Measurements from ENCODE around the gene CDH13. TPM values are rescaled to one million over a fixed set of nuclear protein-coding genes. Genes with fewer than 3 reads are reported as not detected.
A peak's percentile ranks its signal among the peaks of the same experiment; 100 is the strongest.

CDH13 gene
- total and polyA plus RNA-seq, 8 donors = 0.12 to 21.4 (median 1.7) TPM; not detected in 1

DNA sequence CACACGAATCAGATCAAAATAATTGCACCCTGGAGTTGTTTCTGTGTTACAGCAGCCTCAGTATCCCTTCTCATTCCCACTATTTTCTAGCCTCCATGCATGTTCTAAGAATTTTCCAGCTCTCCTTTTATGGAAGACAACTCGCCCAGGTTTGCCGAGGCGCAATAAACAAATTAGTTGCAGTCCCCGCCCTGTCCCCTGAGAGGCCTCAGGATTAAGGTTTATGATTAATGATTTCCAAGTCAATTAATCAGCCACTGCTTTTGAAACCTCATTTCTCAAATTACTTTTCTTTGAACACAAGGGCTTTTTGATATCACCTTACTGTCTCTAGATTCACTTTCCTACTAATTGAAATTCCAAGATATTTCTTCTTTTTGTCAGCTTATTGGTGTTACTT is 1042.7 kb downstream of the CDH13 start:
- no peak overlapping the region for H3K27ac ChIP-seq
- DNase-seq = no peak

DNA sequence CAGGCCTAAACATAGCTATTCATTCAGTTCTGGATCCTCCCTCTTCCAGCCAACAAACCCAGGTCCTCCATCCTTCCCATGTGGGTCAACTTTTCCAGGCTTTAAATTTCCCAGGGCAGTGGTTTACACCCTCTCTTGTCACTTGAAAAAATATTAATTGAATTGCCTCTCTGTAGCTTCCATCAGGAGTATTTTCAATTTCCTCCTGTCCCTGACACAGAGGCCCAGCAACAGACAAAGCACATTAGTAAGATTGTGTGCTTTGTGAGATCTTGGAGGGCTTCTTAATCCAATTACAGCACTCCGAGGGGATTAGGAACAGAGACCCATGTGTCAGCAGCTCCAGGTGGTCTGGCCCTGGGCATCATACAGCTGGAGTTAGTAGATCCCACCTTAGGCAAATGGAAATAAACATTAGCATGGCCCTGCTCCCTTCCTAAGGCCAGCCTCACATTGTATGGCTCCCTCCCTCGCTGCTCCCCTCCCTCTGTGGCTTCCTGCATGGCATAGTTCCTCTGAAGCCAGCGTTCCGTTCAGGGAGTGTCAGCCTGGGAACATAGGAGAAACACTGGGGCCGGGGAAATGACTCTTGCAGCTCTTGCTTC is 1048.3 kb downstream of the CDH13 start:
- TF ChIP-seq EP300 (IDR thresholded peaks at IDR 0.05) (no peak), POLR2A (IDR thresholded peaks at IDR 0.05) (no peak), POLR2AphosphoS5 (IDR thresholded peaks at IDR 0.05) (no peak)
- TF ChIP-seq, protein P1, sequence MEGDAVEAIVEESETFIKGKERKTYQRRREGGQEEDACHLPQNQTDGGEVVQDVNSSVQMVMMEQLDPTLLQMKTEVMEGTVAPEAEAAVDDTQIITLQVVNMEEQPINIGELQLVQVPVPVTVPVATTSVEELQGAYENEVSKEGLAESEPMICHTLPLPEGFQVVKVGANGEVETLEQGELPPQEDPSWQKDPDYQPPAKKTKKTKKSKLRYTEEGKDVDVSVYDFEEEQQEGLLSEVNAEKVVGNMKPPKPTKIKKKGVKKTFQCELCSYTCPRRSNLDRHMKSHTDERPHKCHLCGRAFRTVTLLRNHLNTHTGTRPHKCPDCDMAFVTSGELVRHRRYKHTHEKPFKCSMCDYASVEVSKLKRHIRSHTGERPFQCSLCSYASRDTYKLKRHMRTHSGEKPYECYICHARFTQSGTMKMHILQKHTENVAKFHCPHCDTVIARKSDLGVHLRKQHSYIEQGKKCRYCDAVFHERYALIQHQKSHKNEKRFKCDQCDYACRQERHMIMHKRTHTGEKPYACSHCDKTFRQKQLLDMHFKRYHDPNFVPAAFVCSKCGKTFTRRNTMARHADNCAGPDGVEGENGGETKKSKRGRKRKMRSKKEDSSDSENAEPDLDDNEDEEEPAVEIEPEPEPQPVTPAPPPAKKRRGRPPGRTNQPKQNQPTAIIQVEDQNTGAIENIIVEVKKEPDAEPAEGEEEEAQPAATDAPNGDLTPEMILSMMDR (IDR thresholded peaks at IDR 0.05) = no peak
- Histone ChIP-seq H3K36me3 (no peaks in the 10 kb centered on the region), H3K4me1 (no peaks in the 10 kb centered on the region), H3K9me3 (no peaks in the 10 kb centered on the region), H3K27me3 (no peaks in the 10 kb centered on the region), H3K4me3 (no peak overlapping the region), H3K27ac (no peak overlapping the region)
- WGBS, 5 donors = 10 to 39% (median 18%) methylated on average over 5 of the region's 5 CpGs
- intact Hi-C loops (cut with DNase I; ENCODE audit: low total_unique reads) = no loop called here
- no peak for DNase-seq

More for the DNA sequence above, 1042.7 kb downstream of the CDH13 start:
- peaks cover 0 to 6% (median 0%) of the 10 kb centered on the region in 4 donors for H3K9me3 ChIP-seq
- no peaks in the 10 kb centered on the region for H3K36me3 ChIP-seq
- intact Hi-C loops (cut with DNase I; ENCODE audit: low total_unique reads) = no loop called here
- 62 to 72% (median 71%) methylated on average over 5 of the region's 5 CpGs for WGBS, 5 donors
- H3K4me1 ChIP-seq = no peaks in the 10 kb centered on the region
- no peak overlapping the region for H3K4me3 ChIP-seq
- no peak for TF ChIP-seq POLR2A (IDR thresholded peaks at IDR 0.05)
- TF ChIP-seq EP300 (IDR thresholded peaks at IDR 0.05) = no peak
- no peaks in the 10 kb centered on the region for H3K27me3 ChIP-seq

DNA sequence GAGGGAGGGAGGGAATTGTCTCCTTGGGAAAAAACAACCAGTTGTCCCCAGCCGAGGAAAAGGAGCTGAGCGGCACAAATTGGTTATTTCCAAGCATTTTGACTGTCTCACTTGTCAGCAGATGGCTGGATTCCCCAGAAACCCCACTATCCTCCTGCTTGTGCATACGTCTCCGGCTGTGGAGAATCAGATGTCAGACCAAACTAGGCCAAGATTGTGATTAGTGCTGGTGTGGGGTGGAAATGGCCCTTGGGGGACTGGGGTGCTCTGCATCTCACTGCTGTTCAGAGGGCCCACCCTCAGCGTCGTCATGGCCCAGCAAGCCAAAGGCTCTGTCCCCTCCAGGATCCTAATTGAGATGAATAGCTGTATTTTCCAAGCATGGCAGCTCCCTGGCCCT is 1049.3 kb downstream of the CDH13 start:
- Histone ChIP-seq H3K4me3 (no peak overlapping the region), H3K27ac (no peak overlapping the region), H3K36me3 (no peaks in the 10 kb centered on the region), H3K9me3 (no peaks in the 10 kb centered on the region), H3K27me3 (no peaks in the 10 kb centered on the region), H3K4me1 (no peaks in the 10 kb centered on the region)
- 67 to 89% (median 79%) methylated on average over 6 of the region's 6 CpGs for WGBS, 5 donors
- DNase-seq = peak in 1 of 2 donors; percentile 50
- TF ChIP-seq, protein P1 (IDR thresholded peaks at IDR 0.05) = no peak
- no peak for TF ChIP-seq EP300 (IDR thresholded peaks at IDR 0.05)
- no peak for TF ChIP-seq POLR2AphosphoS5 (IDR thresholded peaks at IDR 0.05)
- no peak for TF ChIP-seq POLR2A (IDR thresholded peaks at IDR 0.05)
- intact Hi-C loops (cut with DNase I; ENCODE audit: low total_unique reads) = no loop called here

DNA sequence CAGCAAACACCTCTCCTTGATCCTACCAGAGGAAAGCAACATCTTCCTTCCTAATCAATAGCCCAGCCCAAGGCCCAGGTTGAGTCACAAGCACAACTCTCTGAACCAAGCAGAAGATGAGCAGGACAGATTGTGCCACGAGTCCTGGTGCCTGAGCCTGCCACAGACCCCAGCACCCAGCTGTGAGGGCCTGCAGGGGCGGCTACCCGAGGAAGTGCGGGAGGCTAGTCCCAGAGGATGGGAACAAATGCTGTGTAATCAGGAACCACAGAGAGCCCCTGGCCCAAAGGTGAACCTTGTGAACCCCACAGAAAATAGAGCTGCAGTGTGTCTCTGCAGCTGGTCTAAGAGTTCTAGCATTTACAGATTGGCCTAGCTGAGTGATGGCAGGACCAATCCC is 1054.2 kb downstream of the CDH13 start:
- no peak for DNase-seq
- no peak overlapping the region for H3K4me3 ChIP-seq
- TF ChIP-seq, protein P1 (IDR thresholded peaks at IDR 0.05) = no peak
- TF ChIP-seq EP300 (IDR thresholded peaks at IDR 0.05) (no peak), POLR2A (IDR thresholded peaks at IDR 0.05) (no peak), POLR2AphosphoS5 (IDR thresholded peaks at IDR 0.05) (no peak)
- no peak overlapping the region for H3K27ac ChIP-seq
- peaks cover 0 to 14% (median 0%) of the 10 kb centered on the region in 3 donors for H3K27me3 ChIP-seq
- no peaks in the 10 kb centered on the region for H3K9me3 ChIP-seq
- no peaks in the 10 kb centered on the region for H3K4me1 ChIP-seq
- no peaks in the 10 kb centered on the region for H3K36me3 ChIP-seq
- intact Hi-C loops (cut with DNase I; ENCODE audit: low total_unique reads) = no loop called here
- WGBS, 5 donors = 54 to 72% (median 69%) methylated on average over 4 of the region's 4 CpGs

DNA sequence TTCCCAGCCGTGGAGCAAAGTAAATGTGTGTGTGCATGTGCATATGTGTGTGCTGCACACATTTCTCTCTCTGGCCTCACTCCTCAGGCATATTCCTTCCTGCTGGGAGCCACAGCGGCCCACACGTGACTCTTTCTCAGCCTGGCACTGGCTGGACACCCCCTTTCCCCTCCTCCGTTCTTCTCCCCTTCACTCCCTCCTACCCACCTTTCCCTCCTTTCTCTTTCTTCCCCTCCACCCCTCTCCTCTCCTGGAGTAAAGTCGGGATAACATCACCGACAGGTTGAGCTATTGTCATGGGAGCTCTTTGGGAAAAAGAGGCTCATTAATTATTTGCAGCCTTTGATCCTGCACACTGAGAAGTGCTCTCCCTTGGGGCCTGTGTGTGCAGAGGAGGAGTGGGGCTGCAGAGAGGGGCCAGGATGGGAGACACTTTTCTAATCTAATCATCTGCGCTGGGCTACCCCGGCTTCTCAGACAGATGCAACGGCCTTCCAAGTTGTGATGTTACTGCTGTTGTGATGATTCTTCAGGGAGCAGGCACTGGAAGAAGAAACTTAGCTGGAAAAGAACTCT is 1054.7 kb downstream of the CDH13 start:
- H3K27ac ChIP-seq = no peak overlapping the region
- intact Hi-C loops (cut with DNase I; ENCODE audit: low total_unique reads) = no loop called here
- no peaks in the 10 kb centered on the region for H3K4me1 ChIP-seq
- H3K36me3 ChIP-seq = no peaks in the 10 kb centered on the region
- no peak for DNase-seq
- H3K27me3 ChIP-seq = peaks cover 0 to 14% (median 0%) of the 10 kb centered on the region in 3 donors
- no peak overlapping the region for H3K4me3 ChIP-seq
- no peaks in the 10 kb centered on the region for H3K9me3 ChIP-seq
- TF ChIP-seq, protein P1 (IDR thresholded peaks at IDR 0.05) = no peak
- TF ChIP-seq POLR2AphosphoS5 (IDR thresholded peaks at IDR 0.05) = no peak
- TF ChIP-seq POLR2A (IDR thresholded peaks at IDR 0.05) = no peak
- TF ChIP-seq EP300 (IDR thresholded peaks at IDR 0.05) = no peak
- WGBS, 5 donors = 42 to 53% (median 44%) methylated on average over 9 of the region's 9 CpGs
